ENCODE data around the gene CARF. TPM values are rescaled to one million over a fixed set of nuclear protein-coding genes. Genes with fewer than 3 reads are reported as not detected.
"Not testable (repeated sequence)": the region's sequence is repeated elsewhere in the genome, so short reads cannot be mapped to it uniquely, and the experiment has no call there.

CARF gene
- total and polyA plus RNA-seq, 7 donors: 2.3 to 23.5 (median 15.9) TPM

- intact Hi-C loops (cut with DNase I): no loop called here
- DNase-seq: no peak
- Histone ChIP-seq H3K27ac (no peak overlapping the region), H3K4me3 (no peak overlapping the region), H3K36me3 (peaks cover 0 to 26% (median 6%) of the 10 kb centered on the region in 4 donors), H3K4me1 (no peaks in the 10 kb centered on the region), H3K27me3 (no peaks in the 10 kb centered on the region), H3K9me3 (no peaks in the 10 kb centered on the region)
- TF ChIP-seq EP300 (IDR thresholded peaks at IDR 0.05) (no peak), CTCF (IDR thresholded peaks at IDR 0.05) (no peak), POLR2AphosphoS5 (IDR thresholded peaks at IDR 0.05) (no peak), POLR2A (IDR thresholded peaks at IDR 0.05) (no peak)
- 48 to 54% methylated on average over 2 of the region's 2 CpGs for WGBS, 2 donors
Measured at GRCh38 chr2:202950592-202950991, 38.5 kb downstream of the CARF start.

DNA sequence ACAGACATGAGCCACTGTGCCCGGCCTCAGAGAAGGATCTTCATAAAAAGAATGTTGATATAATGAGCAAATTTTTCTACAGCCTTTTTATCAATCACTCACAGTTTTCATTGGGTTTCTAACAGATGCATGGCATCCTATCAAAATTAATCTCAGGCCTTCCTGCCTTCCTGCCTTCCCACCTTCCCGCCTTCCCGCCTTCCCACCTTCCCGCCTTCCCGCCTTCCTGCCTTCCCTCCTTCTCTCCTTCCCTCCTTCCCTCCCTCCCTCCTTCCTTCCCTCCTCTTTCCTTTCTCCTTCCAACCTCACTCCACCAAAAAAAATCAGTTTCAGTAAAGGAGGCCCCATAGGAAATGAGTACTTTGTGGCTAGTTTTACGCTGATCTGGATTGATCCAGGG lies 48.4 kb downstream of the CARF start:
- intact Hi-C loops (cut with DNase I): no loop called here
- peaks cover 0 to 48% (median 6%) of the 10 kb centered on the region in 4 donors for H3K36me3 ChIP-seq
- H3K27me3 ChIP-seq: no peaks in the 10 kb centered on the region
- 97% methylated on average over 6 of the region's 6 CpGs for WGBS, 2 donors
- TF ChIP-seq POLR2A (IDR thresholded peaks at IDR 0.05) (no peak), POLR2AphosphoS5 (IDR thresholded peaks at IDR 0.05) (no peak), CTCF (IDR thresholded peaks at IDR 0.05) (no peak), EP300 (IDR thresholded peaks at IDR 0.05) (no peak)
- H3K27ac ChIP-seq: no peak overlapping the region
- H3K9me3 ChIP-seq: no peaks in the 10 kb centered on the region
- DNase-seq: no peak
- no peak overlapping the region for H3K4me3 ChIP-seq
- H3K4me1 ChIP-seq: no peaks in the 10 kb centered on the region

DNA sequence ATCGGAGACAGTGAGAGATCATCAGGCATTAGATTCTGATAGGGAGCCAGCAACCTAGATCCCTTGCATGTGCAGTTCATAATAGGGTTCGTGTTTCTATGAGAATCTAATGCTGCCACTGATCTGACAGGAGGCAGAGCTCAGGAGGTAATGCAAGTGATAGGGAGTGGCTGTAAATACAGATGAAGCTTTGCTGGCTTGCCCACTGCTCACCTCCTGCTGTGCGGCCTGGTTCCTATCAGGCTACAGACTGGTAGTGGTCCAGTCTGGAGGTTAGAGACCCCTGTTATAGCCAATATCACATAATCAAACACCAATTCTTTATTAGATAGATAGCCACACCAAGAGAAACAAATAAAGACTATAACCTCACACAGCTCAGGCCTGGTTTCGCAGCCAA lies 51.6 kb downstream of the CARF start:
- Histone ChIP-seq H3K4me1 (no peaks in the 10 kb centered on the region), H3K27me3 (no peaks in the 10 kb centered on the region), H3K9me3 (no peaks in the 10 kb centered on the region), H3K27ac (no peak overlapping the region), H3K36me3 (peaks cover 0 to 34% (median 0%) of the 10 kb centered on the region in 4 donors), H3K4me3 (no peak overlapping the region)
- TF ChIP-seq POLR2A (IDR thresholded peaks at IDR 0.05): no peak
- no peak for TF ChIP-seq EP300 (IDR thresholded peaks at IDR 0.05)
- no peak for TF ChIP-seq POLR2AphosphoS5 (IDR thresholded peaks at IDR 0.05)
- no peak for TF ChIP-seq CTCF (IDR thresholded peaks at IDR 0.05)
- intact Hi-C loops (cut with DNase I): no loop called here
- 96 to 97% methylated on average over 4 of the region's 4 CpGs for WGBS, 2 donors
- no peak for DNase-seq

GRCh38 chr2:202965810-202966460 lies 53.9 kb downstream of the CARF start:
- DNase-seq: no peak
- H3K4me3 ChIP-seq: no peak overlapping the region
- no peaks in the 10 kb centered on the region for H3K9me3 ChIP-seq
- intact Hi-C loops (cut with DNase I): no loop called here
- 67 to 87% methylated on average over 5 of the region's 5 CpGs for WGBS, 2 donors
- H3K4me1 ChIP-seq: no peaks in the 10 kb centered on the region
- no peaks in the 10 kb centered on the region for H3K27me3 ChIP-seq
- H3K36me3 ChIP-seq: peaks cover 0 to 28% (median 0%) of the 10 kb centered on the region in 4 donors
- TF ChIP-seq EP300 (IDR thresholded peaks at IDR 0.05): no peak
- TF ChIP-seq POLR2A (IDR thresholded peaks at IDR 0.05): no peak
- no peak for TF ChIP-seq POLR2AphosphoS5 (IDR thresholded peaks at IDR 0.05)
- no peak for TF ChIP-seq CTCF (IDR thresholded peaks at IDR 0.05)
- no peak overlapping the region for H3K27ac ChIP-seq

DNA sequence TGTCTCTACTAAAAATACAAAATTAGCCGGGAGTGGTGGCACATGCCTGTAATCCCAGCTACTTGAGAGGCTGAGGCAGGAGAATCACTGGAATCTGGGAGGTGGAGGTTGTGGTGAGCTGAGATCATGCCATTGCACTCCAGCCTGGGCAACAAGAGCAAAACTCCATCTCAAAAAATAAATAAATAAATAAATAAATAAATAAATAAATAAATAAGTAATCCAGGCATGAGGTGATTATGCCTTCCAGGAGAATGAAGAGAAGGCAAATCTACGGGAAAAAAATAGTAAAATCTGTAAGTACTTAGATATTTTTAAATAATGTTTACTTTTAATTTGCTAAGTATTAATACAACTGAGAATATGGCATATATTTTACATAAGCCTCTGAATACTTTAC lies 57.3 kb downstream of the CARF start:
- 49 to 50% methylated on average over 2 of the region's 2 CpGs for WGBS, 2 donors
- H3K27me3 ChIP-seq: not testable (repeated sequence)

More for the DNA sequence above, 57.3 kb downstream of the CARF start:
- intact Hi-C loops (cut with DNase I); H3K4me3 ChIP-seq; H3K9me3 ChIP-seq; H3K4me1 ChIP-seq; DNase-seq; H3K27ac ChIP-seq: not testable (repeated sequence)
- peaks cover 0 to 53% (median 0%) of the 10 kb centered on the region in 4 donors for H3K36me3 ChIP-seq

Data from sigmoid colon (tissue), 7 donors.